ENCODE measurements around the gene CAPN3.

GRCh38 chr15:42447599-42447998 lies 88.3 kb downstream of the CAPN3 start:
- TF ChIP-seq CTCF (IDR thresholded peaks at IDR 0.05) (no peak), POLR2A (IDR thresholded peaks at IDR 0.05) (no peak)

Measured in sigmoid colon (tissue), 3 donors.